C1 segment of cervical spinal cord (tissue), 14 donors: ENCODE measurements around the gene MVB12B.

Source experiments
- DNase-seq, 14 donors: peaks; one replicate each; lab custom pipeline; 2025; lab: John Stamatoyannopoulos, UW

The MVB12B gene

DNA sequence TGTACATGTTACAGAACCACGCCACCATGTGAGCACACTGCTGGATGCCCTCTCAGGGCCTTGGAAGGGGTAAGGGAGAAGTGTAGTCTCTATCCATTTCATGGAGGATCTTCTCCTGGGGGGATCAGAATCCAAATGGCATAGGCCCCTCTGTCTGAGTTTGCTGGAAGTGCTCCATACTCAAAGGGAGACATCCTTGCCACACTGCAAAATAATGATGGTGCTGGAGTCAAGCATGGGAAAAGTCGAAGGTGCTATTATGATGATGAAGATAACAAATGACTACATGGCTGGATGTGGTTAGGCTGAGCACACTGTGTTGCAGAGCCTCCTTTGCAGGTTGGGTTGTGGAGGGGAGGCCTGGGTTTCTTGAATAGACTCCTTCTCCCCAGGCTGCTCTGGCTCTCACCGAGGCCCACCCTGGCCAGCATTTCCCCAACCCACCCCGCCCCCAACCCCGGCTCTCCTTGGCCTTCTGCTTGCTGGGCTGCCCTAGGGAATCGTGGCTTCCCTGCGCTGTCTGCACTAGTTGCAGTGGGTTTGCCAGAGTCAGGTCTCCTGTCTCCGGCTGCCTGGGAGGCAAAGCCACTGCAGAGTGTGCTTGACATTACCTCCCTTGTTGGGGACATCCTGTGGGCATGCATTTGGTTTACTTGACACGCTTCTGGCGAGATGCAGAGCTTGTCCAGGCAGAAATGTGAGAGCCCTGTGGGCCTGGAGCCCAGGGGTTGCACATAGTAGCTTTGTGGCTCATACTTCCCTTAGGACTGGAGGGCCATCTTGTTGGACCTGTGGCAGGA, 3.0 kb downstream of the MVB12B start:
- peak in 1 of 14 donors; percentile 35 for DNase-seq

DNA sequence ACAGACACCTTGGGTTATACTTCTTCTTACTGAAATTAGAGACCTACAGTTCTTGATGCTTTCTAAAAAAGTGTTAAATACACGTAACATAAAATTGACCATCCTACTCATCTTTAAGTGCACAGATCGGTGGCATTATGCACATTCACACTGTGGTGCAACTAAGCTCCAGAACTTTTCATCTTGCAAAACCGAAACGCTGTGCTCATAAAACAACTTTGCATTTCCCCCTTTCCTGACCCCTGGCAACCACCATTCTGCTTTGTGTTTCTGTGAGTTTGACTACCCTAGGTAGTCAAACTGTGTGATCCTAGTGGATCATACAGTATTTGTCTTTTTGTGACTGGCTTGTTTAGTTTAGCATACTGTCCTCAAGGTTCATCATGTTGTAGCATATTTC, 3.9 kb downstream of the MVB12B start:
- no peak for DNase-seq

- peak in 1 of 14 donors; percentile 25 for DNase-seq
Observed at GRCh38 chr9:126331964-126332748, 5.5 kb downstream of the MVB12B start.

DNA sequence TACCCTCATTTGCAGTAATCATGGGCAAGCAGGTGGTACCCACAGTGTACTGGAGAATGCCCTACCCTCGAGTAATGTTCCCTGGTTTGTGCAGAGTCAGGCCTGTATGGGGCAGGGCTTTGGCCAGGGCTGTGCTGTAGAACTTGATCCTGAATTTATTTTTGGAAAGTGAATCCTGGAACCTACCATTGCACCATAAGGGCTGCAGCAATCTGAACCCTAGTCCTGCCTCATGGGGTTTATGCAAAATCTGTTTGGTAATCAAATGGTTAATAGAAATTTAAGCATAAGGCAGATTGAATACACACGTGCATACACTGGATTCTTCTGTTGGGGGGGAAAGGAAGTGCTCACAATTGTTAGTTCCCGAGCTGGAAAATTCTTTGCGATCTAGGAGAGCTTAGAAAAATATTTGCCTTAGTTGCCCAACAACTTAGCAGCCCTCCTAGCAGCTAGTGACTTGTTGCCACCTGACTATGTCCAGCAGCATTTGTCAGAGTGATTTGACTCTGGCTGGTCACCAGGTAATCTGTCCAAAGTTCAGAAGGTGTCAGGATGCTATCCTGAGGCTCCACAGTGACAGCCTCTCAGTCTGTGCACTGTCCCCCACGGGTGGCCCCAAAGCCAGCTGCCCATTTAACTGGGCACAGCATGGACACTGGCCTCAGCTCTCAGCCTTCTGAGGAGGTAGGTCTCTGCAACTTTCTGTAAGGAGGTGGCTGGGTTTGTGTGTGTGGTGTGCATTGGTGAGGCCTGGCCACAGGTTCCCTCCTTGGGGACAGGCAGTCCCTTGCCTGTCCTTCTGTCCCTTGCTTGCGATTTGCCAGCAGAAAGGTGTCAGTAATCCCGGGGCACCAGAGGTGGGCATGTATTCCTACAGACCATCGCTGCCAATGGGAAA, 8.3 kb downstream of the MVB12B start:
- DNase-seq, result no peak

- DNase-seq, result peak in 5 of 14 donors; percentile 36 to 56 (median 45)
Observed at GRCh38 chr9:126335837-126336735, 9.5 kb downstream of the MVB12B start.

DNA sequence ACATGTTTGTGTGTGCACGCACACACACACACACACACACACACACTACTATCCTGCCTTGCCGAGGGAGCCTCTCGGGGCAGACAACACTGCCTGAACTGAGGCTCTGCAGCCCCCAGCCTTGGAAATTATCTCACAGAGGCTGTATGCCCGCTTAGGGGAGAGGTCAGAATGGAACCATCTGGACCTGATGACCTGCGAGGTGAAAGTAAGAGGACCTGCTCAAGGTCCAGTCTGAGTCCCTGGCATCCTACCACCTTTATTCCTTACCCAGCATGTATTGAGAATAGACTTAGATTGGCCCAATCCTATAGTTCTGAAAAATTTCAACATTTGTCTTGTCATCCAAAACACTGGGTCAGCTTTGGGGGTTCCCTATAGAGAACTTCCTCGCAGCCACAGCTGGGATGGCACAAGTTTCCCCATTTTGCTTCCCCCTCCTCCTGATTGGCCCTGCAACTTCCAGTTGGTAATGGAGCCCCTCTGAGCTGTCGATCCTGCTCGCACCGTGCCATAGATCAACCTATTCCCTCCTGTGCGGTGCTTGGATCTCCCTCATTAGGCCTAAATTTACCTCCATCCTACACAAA, 10.2 kb downstream of the MVB12B start:
- DNase-seq, result no peak

DNA sequence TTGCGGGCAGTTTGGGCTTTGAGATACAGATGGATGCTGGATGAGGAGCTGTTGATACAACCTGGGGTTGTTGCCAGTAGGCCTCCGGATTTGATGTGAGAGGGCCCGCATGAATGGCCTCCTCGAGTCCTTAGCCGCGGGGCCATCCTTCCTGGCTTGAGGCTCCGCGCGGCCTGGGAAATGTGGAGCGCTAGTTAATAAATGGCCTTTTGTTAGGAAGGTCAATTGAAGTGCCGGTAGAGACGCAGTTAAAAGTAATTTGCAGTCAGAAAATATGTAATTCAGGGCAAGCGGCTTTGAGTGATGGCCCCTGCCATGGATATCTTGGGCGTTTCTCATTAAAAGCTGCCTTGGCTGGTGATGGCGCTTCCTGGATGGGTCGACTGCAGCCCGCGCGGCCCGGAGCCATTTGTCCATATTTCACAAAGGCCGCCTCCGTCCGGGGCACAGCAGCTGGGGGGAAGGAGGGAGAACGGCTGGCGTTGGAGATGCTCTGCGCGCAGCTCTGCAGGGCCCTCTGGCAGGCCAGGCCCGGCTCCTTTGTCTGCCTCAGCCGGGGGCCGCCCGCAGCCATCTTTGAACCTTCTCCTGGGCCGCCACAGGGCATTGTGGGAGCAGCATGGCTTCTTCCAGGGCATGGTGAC, 11.2 kb downstream of the MVB12B start:
- DNase-seq, result peak in 12 of 14 donors; percentile 21 to 90 (median 68)

- DNase-seq, result no peak
Observed at GRCh38 chr9:126338945-126339344, 12.3 kb downstream of the MVB12B start.

DNA sequence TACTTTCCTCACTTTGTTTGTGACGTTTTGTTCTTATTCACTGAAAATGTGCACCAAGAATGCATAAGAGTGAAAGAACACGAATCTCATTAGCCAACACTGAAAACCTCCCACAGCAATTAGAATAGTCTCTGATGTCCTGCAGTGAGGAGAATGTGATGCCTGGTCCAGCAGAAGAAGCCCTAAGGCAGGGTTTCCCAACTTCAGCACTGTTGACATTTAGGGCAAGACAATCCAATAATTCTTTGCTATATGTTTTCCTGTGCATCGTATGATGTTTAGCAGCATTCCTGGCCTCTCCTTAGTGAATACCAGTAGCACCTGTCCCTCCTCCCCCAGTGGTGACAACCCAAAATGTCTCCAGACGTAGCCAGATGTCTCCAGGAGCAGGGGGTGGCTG, 14.8 kb downstream of the MVB12B start:
- no peak for DNase-seq

GRCh38 chr9:126341902-126342301, 15.3 kb downstream of the MVB12B start:
- DNase-seq, result no peak

DNA sequence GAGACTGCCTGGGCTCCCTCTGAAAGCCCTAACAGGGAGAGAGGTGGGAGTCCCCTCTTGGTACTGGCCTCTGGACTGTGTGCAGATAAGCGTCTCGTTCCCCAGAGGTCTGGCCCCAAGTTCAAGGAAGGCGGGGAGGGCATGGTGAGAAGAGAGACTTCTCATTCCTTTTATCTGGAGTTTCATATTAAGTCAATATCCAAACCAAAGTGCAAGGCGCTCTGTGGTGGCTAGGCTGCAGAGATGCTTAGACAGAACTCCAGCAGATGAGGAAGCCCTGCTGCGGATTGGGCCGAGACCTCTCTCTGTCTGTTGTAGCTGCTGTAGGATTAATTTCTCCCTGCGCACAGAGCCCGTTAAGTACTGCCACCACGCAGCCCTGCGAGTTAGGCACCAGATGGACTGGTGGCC, 16.0 kb downstream of the MVB12B start:
- DNase-seq, result no peak

GRCh38 chr9:126343271-126343700, 16.7 kb downstream of the MVB12B start:
- DNase-seq, result no peak

DNA sequence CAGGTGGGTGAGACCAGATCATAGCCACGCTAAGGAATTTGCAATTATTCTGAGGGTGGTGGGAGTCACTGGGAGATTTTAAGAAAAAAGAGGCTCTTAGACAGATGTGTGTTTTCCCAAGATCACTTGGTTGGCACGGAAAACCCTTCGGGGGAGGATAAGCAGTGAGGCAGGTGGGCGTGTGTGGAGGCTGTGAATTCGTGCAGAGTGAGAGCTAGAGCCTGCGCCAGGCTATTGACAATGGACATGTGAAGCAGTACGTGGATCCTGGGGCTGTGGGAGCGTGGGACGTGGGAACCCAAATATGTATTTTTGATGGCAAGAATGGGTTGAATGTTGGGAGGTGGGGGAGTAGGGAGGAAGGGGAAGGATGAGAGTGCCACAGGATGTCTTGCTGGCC, 19.4 kb downstream of the MVB12B start:
- DNase-seq, result no peak

GRCh38 chr9:126347093-126347492, 20.5 kb downstream of the MVB12B start:
- DNase-seq, result peak in 1 of 14 donors; percentile 29

- peak in 1 of 14 donors; percentile 31 for DNase-seq
Observed at GRCh38 chr9:126347911-126348760, 21.5 kb downstream of the MVB12B start.

- no peak for DNase-seq
Observed at GRCh38 chr9:126348911-126349550, 22.4 kb downstream of the MVB12B start.

DNA sequence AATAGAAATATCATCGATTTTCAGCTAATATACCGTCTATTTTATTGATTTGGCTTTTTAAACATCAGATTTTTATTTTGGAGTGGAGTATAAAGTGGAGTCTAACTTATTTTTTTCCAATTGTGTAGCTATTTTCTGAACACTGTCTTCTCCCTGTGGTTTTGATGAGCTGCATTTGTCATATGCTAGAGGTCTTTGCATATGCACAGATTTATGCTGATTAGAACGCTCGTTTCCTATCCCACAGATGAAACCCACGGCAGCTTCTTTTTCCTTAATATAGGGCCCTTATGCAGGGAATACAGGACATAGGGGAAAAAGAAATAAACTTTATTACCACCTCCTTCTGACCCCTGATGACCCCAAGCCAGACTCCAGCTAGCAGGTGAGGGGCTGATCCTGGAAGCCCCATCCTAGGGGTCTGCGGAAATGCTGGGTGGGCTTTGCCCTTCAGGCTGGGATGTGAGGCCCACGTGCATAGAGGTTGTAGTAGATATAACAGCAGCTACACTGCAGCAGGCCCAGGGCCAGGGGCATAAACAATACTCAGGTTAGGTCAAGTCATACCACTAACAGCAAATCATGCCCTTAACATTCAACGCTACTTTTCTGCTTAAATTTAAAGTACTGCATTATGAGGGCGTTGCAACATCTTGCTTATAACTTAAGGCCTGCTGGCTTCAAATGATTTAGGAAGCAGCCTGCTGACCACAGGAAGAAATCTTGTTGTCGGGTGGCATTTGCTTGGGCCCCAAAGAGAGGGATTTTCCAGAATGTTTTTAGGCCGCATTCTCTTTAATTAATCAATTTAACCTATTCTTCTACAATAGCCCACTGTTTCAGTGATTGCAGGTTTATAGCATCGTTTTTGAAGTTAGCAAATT, 28.5 kb downstream of the MVB12B start:
- no peak for DNase-seq
